Astrocyte of the cerebellum (primary cell): Measurements from ENCODE around the gene DPH5.

ENCODE experiments used
- DNase-seq: peaks from one replicate; pipeline ENCODE4 v3.0.0-alpha.2; 2011; ENCODE audit warnings: low read depth
- H3K4me3 ChIP-seq: 2 replicates; pipeline ENCODE4 v1.5.1; 2011; ENCODE audit warnings: mild to moderate bottlenecking, low read depth, low read length, moderate library complexity
- CTCF ChIP-seq: IDR thresholded peaks from 2 replicates; pipeline ENCODE4 v1.5.1; 2012; ENCODE audit warnings: low read length, low read depth, moderate library complexity, mild to moderate bottlenecking; ENCODE audit errors: missing control alignments
- in situ Hi-C: cut with HindIII; loops from 2 replicates; pipeline ENCODE4 v1.10.0; 2017; ENCODE audit warnings: low sequenced_read_pairs

DPH5 gene

GRCh38 chr1:101025283-101025656 is 314 bp downstream of the DPH5 start:
- no peak for TF ChIP-seq CTCF

GRCh38 chr1:101022294-101022693 is 3.3 kb downstream of the DPH5 start:
- TF ChIP-seq CTCF = no peak
- in situ Hi-C loops = no loop called here
- DNase-seq = no peak
- no peak overlapping the region for H3K4me3 ChIP-seq

More at GRCh38 chr1:101025283-101025656, 314 bp downstream of the DPH5 start:
- in situ Hi-C loops = no loop called here
- peak overlapping the region; percentile 55 for H3K4me3 ChIP-seq
- DNase-seq = no peak

- H3K4me3 ChIP-seq = no peak overlapping the region
- DNase-seq = no peak
- in situ Hi-C loops = no loop called here
- TF ChIP-seq CTCF = no peak
Observed at GRCh38 chr1:101017448-101017847, 8.1 kb downstream of the DPH5 start.

- DNase-seq = no peak
- H3K4me3 ChIP-seq = no peak overlapping the region
- in situ Hi-C loops = no loop called here
- TF ChIP-seq CTCF = no peak
Observed at GRCh38 chr1:101013776-101014175, 11.8 kb downstream of the DPH5 start.

GRCh38 chr1:101008229-101008834 is 17.3 kb downstream of the DPH5 start:
- DNase-seq = no peak
- TF ChIP-seq CTCF = no peak
- in situ Hi-C loops = no loop called here
- no peak overlapping the region for H3K4me3 ChIP-seq

GRCh38 chr1:101006553-101006952 is 19.0 kb downstream of the DPH5 start:
- no peak for DNase-seq
- no peak for TF ChIP-seq CTCF
- no peak overlapping the region for H3K4me3 ChIP-seq
- in situ Hi-C loops = no loop called here
